H9 (cell line): ENCODE measurements around the gene CPM. TPM values are rescaled to one million over a fixed set of nuclear protein-coding genes. Genes with fewer than 3 reads are reported as not detected.

Source experiments
- DNase-seq: peaks from one replicate; pipeline ENCODE4 v3.0.0-alpha.2; 2017
- H2AFZ ChIP-seq: one replicate; pipeline ENCODE4 v1.6.1; 2013; ENCODE audit warnings: mild to moderate bottlenecking, low read length, control low read depth, moderate library complexity
- H2AK5ac ChIP-seq: 2 replicates; pipeline ENCODE4 v1.6.1; 2013; ENCODE audit warnings: low read length, control low read depth, mixed read lengths; ENCODE audit not compliant: insufficient read length
- H2BK120ac ChIP-seq: one replicate; pipeline ENCODE4 v1.6.1; 2013; ENCODE audit warnings: low read depth, mild to moderate bottlenecking, low read length, control low read depth, inconsistent platforms; ENCODE audit not compliant: poor library complexity, severe bottlenecking
- H2BK12ac ChIP-seq: 2 replicates; pipeline ENCODE4 v1.6.1; 2013; ENCODE audit warnings: low read length, control low read depth, mixed read lengths, low read depth; ENCODE audit not compliant: insufficient read length
- H2BK15ac ChIP-seq: 2 replicates; pipeline ENCODE4 v1.6.1; 2013; ENCODE audit warnings: low read depth, low read length, control low read depth
- H2BK20ac ChIP-seq: one replicate; pipeline ENCODE4 v1.6.1; 2013; ENCODE audit warnings: low read depth, mild to moderate bottlenecking, low read length, control low read depth, inconsistent platforms; ENCODE audit not compliant: poor library complexity, severe bottlenecking
- H2BK5ac ChIP-seq: 2 replicates; pipeline ENCODE4 v1.6.1; 2013; ENCODE audit warnings: low read length, control low read depth, mixed read lengths; ENCODE audit not compliant: insufficient read length
- H3K14ac ChIP-seq: 2 replicates; pipeline ENCODE4 v1.6.1; 2013; ENCODE audit warnings: low read length, control low read depth; ENCODE audit not compliant: insufficient read depth
- H3K18ac ChIP-seq: 2 replicates; pipeline ENCODE4 v1.6.1; 2013; ENCODE audit warnings: low read depth, mild to moderate bottlenecking, mixed read lengths, low read length, control low read depth; ENCODE audit not compliant: insufficient read length
- H3K23ac ChIP-seq: 2 replicates; pipeline ENCODE4 v1.6.1; 2013; ENCODE audit warnings: low read length, control low read depth, mixed read lengths, low read depth; ENCODE audit not compliant: insufficient read length
- H3K23me2 ChIP-seq: 2 replicates; pipeline ENCODE4 v1.6.1; 2013; ENCODE audit warnings: low read depth, mild to moderate bottlenecking, mixed read lengths, low read length, control low read depth; ENCODE audit not compliant: insufficient read length, poor library complexity, severe bottlenecking
- H3K27ac ChIP-seq: 2 replicates; pipeline ENCODE4 v1.5.1; 2013; ENCODE audit warnings: low read length, control low read depth, mixed read lengths, low read depth; ENCODE audit not compliant: insufficient read length
- H3K27me3 ChIP-seq: 2 replicates; pipeline ENCODE4 v1.6.1; 2013; ENCODE audit warnings: low read length, control low read depth, inconsistent platforms; ENCODE audit not compliant: insufficient read depth
- H3K4ac ChIP-seq: 2 replicates; pipeline ENCODE4 v1.6.1; 2013; ENCODE audit warnings: low read depth, mild to moderate bottlenecking, control low read depth, inconsistent platforms, low read length, moderate library complexity
- H3K4me1 ChIP-seq: 2 replicates; pipeline ENCODE4 v1.6.1; 2013; ENCODE audit warnings: low read length, control low read depth, inconsistent platforms; ENCODE audit not compliant: insufficient read depth
- H3K4me2 ChIP-seq: 2 replicates; pipeline ENCODE4 v1.6.1; 2013; ENCODE audit warnings: low read length, control low read depth, mixed read lengths; ENCODE audit not compliant: insufficient read length, insufficient read depth
- H3K56ac ChIP-seq: 2 replicates; pipeline ENCODE4 v1.6.1; 2013; ENCODE audit warnings: low read depth, mild to moderate bottlenecking, mixed read lengths, low read length, control low read depth; ENCODE audit not compliant: insufficient read length
- H3K79me1 ChIP-seq: 2 replicates; pipeline ENCODE4 v1.6.1; 2013; ENCODE audit warnings: low read depth, mild to moderate bottlenecking, moderate library complexity, low read length, control low read depth, inconsistent platforms; ENCODE audit not compliant: insufficient read depth, poor library complexity, severe bottlenecking
- H3K79me2 ChIP-seq: 2 replicates; pipeline ENCODE4 v1.6.1; 2013; ENCODE audit warnings: low read length, control low read depth, inconsistent platforms; ENCODE audit not compliant: insufficient read depth
- H3K9ac ChIP-seq: 2 replicates; pipeline ENCODE4 v1.6.1; 2013; ENCODE audit warnings: low read length, control low read depth, mixed read lengths; ENCODE audit not compliant: insufficient read length; ENCODE audit errors: extremely low read depth
- H3K9me3 ChIP-seq: one replicate; pipeline ENCODE4 v1.6.1; 2013; ENCODE audit warnings: low read depth, low read length, inconsistent platforms; ENCODE audit not compliant: control insufficient read depth
- H3T11ph ChIP-seq: one replicate; pipeline ENCODE4 v1.6.1; 2013; ENCODE audit warnings: mild to moderate bottlenecking, low read length, control low read depth, inconsistent platforms
- H4K20me1 ChIP-seq: one replicate; pipeline ENCODE4 v1.6.1; 2013; ENCODE audit not compliant: control insufficient read depth, insufficient read length, insufficient read depth
- H4K5ac ChIP-seq: 2 replicates; pipeline ENCODE4 v1.6.1; 2013; ENCODE audit warnings: low read depth, mild to moderate bottlenecking, mixed read lengths, low read length, control low read depth; ENCODE audit not compliant: insufficient read length
- H4K8ac ChIP-seq: replicated peaks from 2 replicates; pipeline ENCODE4 v1.6.1; 2013; ENCODE audit warnings: low read length, control low read depth, mixed read lengths, low read depth; ENCODE audit not compliant: insufficient read length
- H4K91ac ChIP-seq: 2 replicates; pipeline ENCODE4 v1.6.1; 2013; ENCODE audit warnings: low read depth, mild to moderate bottlenecking, moderate library complexity, mixed read lengths, low read length, control low read depth; ENCODE audit not compliant: insufficient read length
- H3K27ac Mint-ChIP-seq, 3 experiments: 2 replicates in 2 of 3; 3 replicates in 1 of 3; pipeline ENCODE4 v1.8.0; 2020 to 2021; ENCODE audit warnings: mixed read lengths in 3 of 3, mild to moderate bottlenecking in 1 of 3, moderate library complexity in 1 of 3
- H3K27me3 Mint-ChIP-seq: 2 replicates; pipeline ENCODE4 v1.8.0; 2021; ENCODE audit warnings: low read depth, mild to moderate bottlenecking, moderate library complexity, mixed read lengths
- H3K36me3 Mint-ChIP-seq, 3 experiments: 2 replicates in 2 of 3; 3 replicates in 1 of 3; pipeline ENCODE4 v1.8.0; 2020 to 2021; ENCODE audit warnings: low read depth in 3 of 3, mixed read lengths in 3 of 3; ENCODE audit not compliant: insufficient read depth in 1 of 3
- H3K4me1 Mint-ChIP-seq, 2 experiments: 2 replicates each; pipeline ENCODE4 v1.8.0; 2020; ENCODE audit warnings: mixed read lengths in 2 of 2
- H3K4me3 Mint-ChIP-seq, 2 experiments: 2 replicates in 1 of 2; 3 replicates in 1 of 2; pipeline ENCODE4 v1.8.0; 2020 to 2021; ENCODE audit warnings: mild to moderate bottlenecking in 2 of 2, mixed read lengths in 2 of 2, moderate library complexity in 1 of 2
- H3K9me3 Mint-ChIP-seq, 2 experiments: 2 replicates in 1 of 2; 3 replicates in 1 of 2; pipeline ENCODE4 v1.8.0; 2020; ENCODE audit warnings: mild to moderate bottlenecking in 2 of 2, mixed read lengths in 2 of 2, moderate library complexity in 1 of 2
- CTCF ChIP-seq: fragments of 200-600 bp; sonication (generic); conservative IDR thresholded peaks from 3 replicates; pipeline ENCODE4 v1.8.0; 2021; ENCODE audit warnings: antibody characterized with exemption, mild to moderate bottlenecking
- WGBS: extraction: QIAGEN DNeasy Blood & Tissue Kit; methylation state at CpG from one replicate; pipeline ENCODE4 v1.1.7; 2013; ENCODE audit warnings: missing lambda C conversion rate, low lambda C conversion rate, mixed read lengths; ENCODE audit not compliant: insufficient read length; ENCODE audit errors: extremely low coverage; 5-methylcytosine and 5-hydroxymethylcytosine counted together
- total RNA-seq: library from RNA; stranded (reverse); gene quantifications from 2 replicates; pipeline ENCODE4 v1.2.1, GENCODE V29; 2021

Gene CPM
- total RNA-seq, 1 experiment from 2014 or later, result 1.2 TPM

- peaks cover 0 to 3% (median 0%) of the 10 kb centered on the region in 3 experiments; a peak in 1 of 7 replicates for H3K36me3 Mint-ChIP-seq
- no peaks in the 10 kb centered on the region for H3K79me2 ChIP-seq
- H2AK5ac ChIP-seq, result no peak overlapping the region
- no peak overlapping the region for H4K5ac ChIP-seq
- H2BK5ac ChIP-seq, result no peak overlapping the region
- peaks cover 4% of the 10 kb centered on the region; the same call in 1 of the 2 replicates for H3K27me3 Mint-ChIP-seq
- no peaks in the 10 kb centered on the region for H3K4me1 ChIP-seq
- H2AFZ ChIP-seq, result no peak overlapping the region
- no peak overlapping the region for H3T11ph ChIP-seq
- no peak overlapping the region for H3K27ac Mint-ChIP-seq
- H3K23ac ChIP-seq, result no peak overlapping the region
- H3K9ac ChIP-seq, result no peak overlapping the region
- H4K8ac ChIP-seq, result no peak overlapping the region
- no peaks in the 10 kb centered on the region for H3K4me1 Mint-ChIP-seq
- no peak for TF ChIP-seq CTCF
- no CpG with 5 or more reads among the region's 4 CpGs for WGBS
- no peak overlapping the region for H3K14ac ChIP-seq
- no peak overlapping the region for H3K27ac ChIP-seq
- H3K27me3 ChIP-seq, result no peaks in the 10 kb centered on the region
- H3K4me3 Mint-ChIP-seq, result no peak overlapping the region
- DNase-seq, result no peak
- no peak overlapping the region for H2BK12ac ChIP-seq
- H4K20me1 ChIP-seq, result no peaks in the 10 kb centered on the region
- H3K56ac ChIP-seq, result no peak overlapping the region
- H3K9me3 ChIP-seq, result no peaks in the 10 kb centered on the region
- no peak overlapping the region for H2BK15ac ChIP-seq
- H2BK20ac ChIP-seq, result no peak overlapping the region
- H3K4ac ChIP-seq, result no peak overlapping the region
- no peak overlapping the region for H3K18ac ChIP-seq
- no peaks in the 10 kb centered on the region for H3K79me1 ChIP-seq
- no peaks in the 10 kb centered on the region for H3K23me2 ChIP-seq
- H4K91ac ChIP-seq, result no peak overlapping the region
- no peak overlapping the region for H2BK120ac ChIP-seq
- H3K4me2 ChIP-seq, result no peak overlapping the region
- H3K9me3 Mint-ChIP-seq, result no peaks in the 10 kb centered on the region
Measured at GRCh38 chr12:68850390-68850789, 82.6 kb downstream of the CPM start.
